ENCODE measurements around the gene MTRF1L.

MTRF1L gene

DNA sequence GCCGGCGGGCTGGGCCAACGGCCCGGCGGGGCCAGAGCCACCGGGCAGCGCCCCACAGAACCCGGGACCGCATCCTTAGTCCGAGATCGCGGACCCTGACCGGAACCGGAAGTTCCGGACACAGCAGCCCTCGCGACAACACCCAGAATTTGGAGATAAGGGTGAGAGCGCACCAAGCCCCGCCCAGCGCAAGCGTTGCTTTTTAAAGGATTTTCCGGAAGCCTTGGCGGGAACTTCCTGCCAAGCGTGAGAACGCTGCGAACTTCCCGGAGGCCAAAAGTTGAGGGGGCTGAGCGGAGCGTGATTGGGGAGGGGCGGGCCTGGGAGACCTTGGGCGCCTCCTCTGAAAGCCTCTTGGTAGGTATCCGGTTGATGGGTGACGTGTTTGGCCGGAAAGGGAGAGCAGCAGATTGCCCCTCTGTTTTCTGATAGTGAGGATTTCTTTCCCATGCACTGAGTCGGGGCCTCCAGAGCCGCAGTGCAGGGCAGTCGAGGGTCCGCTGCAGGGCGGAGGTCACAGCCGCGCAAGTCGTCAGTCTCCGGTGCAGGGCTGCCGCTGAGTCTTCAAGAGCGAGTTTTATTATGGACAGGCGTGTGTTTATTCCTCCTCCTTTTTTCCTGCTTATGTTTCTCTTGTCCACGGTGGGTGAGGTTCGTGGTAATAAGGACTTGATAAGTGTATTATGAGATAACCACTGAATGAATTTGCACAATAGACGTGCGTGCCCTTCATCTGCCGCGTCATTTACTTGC is at the start of gene MTRF1L:
Gene MTRF1L (minus strand): TSS at position 97 of the 753 bp plus-strand sequence. CDS start 24 bp downstream, at position 73.
- DNase-seq: peak; percentile 96

GRCh38 chr6:153051801-153052200 is 49.3 kb upstream of the MTRF1L start:
- no peak for DNase-seq

GRCh38 chr6:153048631-153049030 is 46.1 kb upstream of the MTRF1L start:
- no peak for DNase-seq

DNA sequence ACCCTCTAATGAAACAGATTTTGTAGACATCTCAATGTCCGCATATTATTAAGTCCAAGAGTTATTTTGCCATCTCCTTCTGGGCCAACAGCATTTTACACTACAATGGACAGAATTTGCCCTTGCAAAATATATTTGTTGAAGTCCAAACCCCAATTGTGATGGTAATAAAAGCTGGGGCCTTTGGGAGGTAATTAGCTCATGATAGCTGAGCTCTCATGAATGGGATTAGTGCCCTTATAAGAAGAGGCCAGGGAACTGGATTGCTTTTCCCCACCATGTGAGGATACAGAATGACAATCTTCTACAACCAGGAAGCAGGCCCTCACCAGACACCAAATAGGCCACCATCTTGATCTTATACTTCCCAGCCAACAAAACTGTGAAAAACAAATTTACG is 44.9 kb upstream of the MTRF1L start:
- DNase-seq: no peak

DNA sequence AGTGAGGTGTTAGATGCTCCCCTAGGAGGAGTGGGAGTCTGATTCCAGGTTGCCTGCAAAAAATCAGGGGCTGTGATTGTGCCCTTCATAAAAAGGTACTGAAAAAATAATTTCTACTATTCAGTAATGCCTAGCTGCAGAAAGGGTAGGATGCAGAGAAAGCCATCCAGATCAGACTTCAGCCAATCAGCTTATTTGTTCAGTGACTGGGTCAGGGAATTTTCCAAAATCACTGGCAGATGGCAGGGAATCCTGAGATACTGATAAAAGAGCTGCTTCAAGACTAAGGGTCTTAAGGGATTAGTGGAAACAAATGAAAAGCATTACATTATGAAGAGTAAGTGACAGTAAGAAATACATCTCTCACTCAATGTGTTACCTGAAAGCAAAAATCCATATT is 42.8 kb upstream of the MTRF1L start:
- no peak for DNase-seq

DNA sequence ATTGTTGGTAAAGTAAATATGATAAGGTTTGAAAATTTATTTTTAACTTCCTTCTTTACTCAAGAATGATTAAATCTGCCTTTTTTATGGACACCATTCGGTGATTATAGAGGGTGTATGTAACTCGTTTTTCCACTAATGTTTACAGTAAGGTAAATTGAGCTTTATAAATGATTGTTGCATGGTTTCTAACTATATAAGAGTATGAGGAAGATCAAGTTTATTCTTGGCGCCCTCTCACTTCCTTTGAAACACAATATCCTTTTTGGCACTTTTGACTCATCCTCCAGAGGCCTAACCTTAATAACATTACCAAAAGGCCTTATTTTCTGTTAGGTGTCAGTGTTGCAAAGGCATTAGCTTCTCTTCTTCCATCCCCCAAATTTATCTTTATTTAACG is 41.8 kb upstream of the MTRF1L start:
- DNase-seq: no peak

DNA sequence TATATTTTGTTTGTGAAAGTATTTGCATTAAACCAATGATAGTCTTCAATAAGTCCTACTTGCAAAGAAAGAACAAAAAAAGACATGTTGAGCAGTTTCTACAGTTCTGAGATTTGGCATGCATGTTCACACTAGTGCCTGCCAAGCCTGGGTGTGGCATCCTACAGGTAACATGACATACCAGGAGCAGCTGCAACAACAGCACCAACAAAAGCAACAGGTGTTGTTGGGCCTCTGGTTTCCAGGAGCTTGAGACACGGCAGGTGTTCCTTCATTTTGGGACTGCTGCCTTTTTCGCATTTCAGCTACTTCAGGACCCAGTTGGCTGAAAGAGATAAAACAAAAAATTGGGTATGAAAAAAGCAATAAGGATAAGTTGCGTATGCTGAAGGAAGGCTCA is 41.2 kb upstream of the MTRF1L start:
- no peak for DNase-seq

DNA sequence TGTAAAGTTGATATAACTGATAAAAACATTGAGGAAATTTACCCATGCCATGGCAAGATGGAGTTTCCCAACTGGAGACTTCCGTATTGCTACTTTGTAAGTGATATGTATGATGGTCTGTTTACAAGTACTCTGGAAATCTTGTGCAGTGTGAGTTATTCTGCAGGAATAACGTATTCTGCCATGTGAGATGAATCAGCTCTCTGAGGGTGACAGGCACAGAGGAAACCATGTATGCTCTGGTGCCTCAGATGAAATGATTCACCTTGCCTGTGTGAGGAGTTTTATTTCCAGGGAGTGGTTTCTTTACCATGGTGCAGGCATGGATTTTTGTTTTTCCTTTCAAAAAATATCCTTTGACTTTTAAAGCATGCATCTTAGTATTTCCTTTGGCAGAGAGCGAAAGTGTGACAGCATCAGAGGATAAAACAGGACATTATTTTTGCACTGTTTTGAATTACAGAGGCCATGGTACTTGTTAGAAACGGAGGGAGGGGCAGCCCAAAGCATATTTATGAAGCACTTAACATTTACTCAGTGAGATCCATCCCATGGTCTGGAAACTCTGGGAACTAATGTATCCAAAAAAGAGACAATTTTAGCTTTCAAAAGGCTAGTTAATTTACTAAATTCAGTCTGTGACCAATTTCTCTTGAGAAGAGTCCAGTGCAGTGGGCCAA is 36.0 kb upstream of the MTRF1L start:
- DNase-seq: no peak

GRCh38 chr6:153034139-153034538 is 31.6 kb upstream of the MTRF1L start:
- DNase-seq: no peak

- DNase-seq: no peak
Measured at GRCh38 chr6:153032255-153032882, 29.9 kb upstream of the MTRF1L start.

GRCh38 chr6:153031335-153031955 is 28.9 kb upstream of the MTRF1L start:
- DNase-seq: no peak

GRCh38 chr6:153028963-153029362 is 26.5 kb upstream of the MTRF1L start:
- DNase-seq: no peak

DNA sequence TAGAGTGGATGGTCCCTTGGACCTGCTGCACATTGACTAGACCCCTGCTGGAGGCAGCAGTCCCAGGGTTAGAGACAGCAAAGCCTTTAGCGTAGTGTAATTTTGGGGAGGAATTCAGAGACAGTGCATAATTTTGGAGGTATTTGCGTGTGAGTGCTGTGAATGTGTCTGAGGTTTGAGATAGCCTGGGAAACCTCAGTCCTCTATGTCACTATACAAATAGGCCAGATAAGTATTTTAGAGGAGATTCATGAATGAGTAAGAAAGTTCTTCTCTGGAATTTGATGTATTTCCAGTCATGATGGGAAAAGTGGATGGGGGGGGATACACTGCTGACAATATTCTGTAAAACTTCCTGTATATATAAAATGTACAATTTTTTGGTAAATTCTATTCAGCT is 25.8 kb upstream of the MTRF1L start:
- no peak for DNase-seq

GRCh38 chr6:153027480-153027879 is 25.0 kb upstream of the MTRF1L start:
- DNase-seq: no peak

DNA sequence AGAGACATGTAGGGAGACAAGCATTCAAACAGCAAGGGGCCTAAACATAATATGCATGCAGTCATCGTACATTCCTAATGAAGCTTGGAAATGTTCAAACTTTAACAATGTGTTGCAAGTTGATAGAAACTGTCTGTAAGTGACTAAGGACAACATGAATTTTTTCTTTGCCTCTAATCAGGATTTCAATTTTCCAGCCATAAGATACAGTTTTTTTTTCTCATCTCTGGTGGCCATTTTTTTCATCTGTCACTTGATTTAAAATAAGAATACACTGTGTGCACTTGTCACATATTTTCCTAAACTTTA is 22.2 kb upstream of the MTRF1L start:
- no peak for DNase-seq

DNA sequence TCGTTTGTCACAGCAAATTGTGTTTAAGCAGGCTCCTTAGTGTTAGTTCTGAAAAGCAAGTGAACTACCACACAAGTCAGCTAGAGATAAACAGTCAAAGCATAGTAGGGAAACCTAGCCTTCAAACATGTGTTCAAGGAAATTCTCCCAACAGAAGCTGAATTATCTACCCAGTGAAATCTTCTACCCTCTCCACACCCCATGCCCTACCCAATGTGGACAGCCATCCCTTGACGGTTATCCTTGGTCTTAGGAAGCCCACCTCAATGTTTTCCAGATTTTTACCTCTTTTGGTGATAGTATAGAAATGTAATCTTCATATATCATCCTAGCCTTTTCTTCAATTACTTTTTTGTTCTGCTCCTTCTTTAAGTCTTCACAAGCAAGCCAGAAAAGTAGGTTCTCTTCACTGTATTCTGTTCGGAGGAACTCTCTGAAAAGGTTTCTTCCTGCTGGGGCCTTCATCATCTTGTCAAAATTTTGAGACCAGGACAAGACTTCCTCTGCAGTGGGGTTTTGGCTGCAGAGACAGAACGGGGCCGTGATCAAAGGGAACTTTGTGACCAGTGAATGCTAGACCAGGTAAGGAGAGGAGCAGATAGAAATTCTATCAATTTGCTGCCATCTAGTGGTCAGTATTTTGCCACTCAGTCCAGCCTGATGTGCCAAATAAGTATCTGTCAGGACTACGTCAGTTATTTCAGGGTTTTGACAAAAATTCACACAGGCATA is 21.6 kb upstream of the MTRF1L start:
- DNase-seq: peak; percentile 75

DNA sequence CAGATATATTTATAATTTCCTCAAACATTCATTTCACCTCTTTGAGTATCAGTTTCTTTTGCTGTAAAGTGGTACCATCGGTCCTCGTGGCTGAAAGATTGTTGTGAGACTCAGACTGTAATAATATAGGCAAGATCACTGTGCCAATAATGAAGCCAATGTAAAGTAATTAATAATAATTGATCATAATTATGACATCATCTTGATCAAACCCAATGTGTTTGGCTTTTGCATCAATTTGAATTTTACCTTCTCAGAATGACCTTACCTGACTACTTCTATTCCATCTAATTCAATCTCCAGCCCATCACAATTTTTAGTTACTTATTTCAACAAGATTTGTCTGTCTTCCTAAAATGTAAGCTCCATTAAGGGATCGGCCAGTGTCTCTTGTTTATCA is 15.8 kb upstream of the MTRF1L start:
- no peak for DNase-seq

DNA sequence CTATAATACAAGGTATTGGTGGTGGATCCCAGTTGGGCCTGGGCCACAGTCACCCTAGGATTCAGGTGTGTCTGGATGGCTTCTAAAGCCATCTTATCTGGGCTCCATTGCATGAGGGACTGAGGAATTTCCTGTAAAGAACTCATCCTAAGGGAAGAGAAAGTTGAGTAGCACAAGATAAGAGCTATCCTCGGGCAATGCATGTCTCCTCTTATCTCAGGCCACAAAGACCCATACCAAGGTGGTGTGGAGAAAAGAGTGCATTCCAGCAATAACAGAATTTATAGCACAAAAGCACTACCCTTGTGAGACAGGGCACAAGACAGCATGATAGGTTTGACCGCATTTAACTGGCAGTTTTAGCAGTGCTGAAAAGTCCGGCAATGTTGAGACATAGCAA is 14.3 kb upstream of the MTRF1L start:
- DNase-seq: no peak

DNA sequence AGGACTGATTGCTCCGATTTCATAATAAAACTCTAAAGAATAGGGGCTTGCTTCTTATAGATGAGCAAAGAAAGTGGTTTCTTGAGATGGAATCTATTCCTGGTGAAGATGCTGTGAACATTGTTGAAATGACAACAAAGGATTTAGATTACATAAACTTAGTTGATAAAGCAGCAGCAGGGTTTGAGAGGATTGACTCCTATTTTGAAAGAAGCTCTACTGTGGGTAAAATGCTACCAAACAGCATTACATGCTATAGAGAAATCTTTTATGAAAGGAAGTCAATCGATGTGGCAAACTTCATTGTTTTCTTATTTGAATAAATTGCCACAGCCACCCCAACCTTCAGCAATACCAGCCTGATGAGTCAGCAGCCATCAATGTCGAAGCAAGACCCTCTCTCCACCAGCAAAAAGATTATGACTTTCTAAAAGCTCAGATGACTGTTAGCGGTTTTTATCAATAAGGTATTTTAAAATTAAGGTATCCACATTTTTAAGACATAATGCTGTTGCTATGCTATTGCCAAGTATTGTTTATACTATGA is 12.7 kb upstream of the MTRF1L start:
- no peak for DNase-seq

DNA sequence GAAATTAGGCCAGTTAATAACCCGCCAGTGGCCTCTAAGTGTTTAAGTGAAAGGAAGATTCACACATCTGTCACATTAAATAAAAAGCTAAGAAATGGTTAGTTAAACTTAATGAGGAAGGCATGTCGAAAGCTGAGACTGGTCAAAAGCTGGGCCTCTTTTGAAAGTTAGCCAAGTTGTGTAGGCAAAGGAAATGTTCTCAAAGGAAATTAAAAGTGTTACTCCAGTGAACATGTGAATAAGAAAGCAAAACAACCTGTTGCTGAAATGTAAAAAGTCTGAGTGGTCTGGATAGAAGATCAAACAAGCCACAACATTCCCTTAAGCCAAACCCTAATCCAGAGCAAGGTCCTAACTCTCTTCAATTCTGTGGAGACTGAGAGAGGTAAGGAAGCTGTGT is 10.9 kb upstream of the MTRF1L start:
- no peak for DNase-seq

DNA sequence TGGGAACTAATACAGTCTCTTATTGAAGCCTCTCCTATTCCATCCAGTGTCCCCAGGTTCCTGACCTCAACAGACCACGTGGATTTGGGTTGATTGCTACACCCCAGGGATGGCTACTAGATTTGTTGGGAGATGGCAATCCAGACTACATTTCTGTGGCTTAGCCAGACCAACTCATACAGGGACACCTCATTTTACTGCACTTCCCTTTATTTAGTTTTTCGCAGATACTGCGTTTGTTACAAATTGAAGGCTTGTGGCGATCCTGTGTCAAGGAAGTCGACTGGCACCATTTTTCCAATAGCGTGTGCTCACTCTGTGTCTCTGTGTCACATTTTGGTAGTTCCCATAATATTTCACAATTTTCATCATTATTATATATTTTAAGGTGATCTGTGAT is 10.3 kb upstream of the MTRF1L start:
- DNase-seq: no peak

DNA sequence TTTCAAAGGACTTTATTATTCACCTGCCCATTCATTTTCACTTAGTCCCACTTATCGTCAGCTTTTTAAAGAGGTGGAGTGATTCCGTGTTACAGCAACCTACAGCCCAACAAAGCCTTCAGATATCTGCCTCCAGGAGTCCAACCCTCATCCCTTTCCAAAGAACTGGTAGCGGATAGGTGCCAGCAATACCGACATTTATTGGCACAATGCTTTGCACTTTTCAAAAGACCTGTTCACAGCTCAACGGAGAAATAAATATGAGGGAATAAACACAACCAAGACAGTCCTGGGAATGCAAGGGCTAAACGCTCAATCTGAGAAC is 819 bp upstream of the MTRF1L start:
- DNase-seq: peak; percentile 18
